ENCODE data around the gene RPS6KC1.
A peak's percentile ranks its signal among the peaks of the same experiment; 100 is the strongest.
"Not testable (repeated sequence)": the region's sequence is repeated elsewhere in the genome, so short reads cannot be mapped to it uniquely, and the experiment has no call there.

The RPS6KC1 gene

DNA sequence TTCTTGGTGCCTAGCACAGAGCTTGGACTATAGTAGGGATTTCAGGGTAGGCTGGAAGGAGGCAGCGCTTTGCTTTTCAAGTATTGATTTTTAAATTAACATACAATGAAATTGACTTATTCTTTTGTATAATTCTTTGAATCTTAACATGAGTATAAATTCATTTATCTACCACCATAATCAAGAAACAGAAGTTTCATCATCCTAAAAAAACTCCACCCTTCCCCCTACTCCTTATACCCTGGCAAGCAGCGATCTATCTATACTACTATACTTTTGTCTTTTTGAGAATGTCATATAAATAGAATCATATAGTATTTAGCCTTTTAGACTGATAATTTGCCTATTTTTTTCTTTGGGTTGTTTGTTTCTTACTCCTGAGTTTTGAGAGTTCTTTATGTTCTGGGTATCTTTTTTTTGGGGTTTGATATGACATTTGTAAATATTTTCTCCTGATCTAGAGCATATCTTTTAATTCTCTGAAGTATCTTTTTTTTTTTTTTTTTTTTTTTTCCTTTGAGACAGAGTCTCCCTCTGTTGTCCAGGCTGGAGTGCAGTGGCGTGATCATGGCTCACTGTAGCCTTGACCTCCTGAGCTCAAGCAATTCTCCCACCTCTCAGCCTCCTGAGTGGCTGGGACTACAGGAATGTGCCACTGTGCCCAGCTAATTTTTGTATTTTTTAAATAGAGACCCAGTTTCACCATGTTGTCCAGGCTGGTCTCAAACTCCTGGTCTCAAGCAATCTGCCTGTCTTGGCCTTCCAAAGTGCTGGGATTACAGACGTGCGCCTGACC, 6.4 kb downstream of the RPS6KC1 start:
- DNase-seq = no peak

DNA sequence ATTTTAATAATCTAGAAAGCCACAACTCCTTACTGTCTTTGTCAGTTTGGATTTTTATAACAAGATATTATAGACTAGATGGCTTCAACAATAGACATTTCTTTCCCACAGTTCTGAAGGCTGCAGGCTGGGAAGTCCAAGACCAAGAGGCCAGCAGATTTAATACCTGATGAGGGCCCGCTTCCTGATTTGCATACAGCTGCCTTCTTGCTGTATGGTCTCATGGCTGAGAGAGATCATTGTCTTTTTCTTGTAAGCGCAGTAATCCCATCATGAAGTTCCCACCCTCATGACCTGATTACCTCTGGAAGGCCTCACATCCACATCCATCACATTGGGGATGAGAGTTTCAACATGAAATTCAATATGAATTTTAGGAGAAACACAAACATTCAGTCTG, 9.8 kb downstream of the RPS6KC1 start:
- no peak for DNase-seq

DNA sequence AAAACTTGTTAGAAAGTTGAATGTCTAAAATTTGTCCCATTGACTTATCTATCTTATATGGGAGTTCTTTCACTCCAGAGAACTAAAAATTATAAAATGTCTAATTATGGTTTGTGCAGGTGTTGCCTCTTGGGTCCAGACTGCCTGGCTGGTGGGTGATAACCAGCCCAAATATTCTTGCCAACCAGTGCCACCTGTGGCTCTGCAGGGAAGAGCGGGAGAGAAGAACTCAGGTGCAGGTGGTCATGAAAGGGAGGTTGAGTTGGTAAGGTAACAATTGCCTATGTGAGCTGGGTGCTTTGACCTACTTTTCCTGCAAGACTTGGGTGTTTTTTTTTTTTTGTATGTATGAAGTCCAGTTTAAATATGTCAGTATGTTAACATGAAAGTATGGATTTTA, 10.2 kb downstream of the RPS6KC1 start:
- no peak for DNase-seq

DNA sequence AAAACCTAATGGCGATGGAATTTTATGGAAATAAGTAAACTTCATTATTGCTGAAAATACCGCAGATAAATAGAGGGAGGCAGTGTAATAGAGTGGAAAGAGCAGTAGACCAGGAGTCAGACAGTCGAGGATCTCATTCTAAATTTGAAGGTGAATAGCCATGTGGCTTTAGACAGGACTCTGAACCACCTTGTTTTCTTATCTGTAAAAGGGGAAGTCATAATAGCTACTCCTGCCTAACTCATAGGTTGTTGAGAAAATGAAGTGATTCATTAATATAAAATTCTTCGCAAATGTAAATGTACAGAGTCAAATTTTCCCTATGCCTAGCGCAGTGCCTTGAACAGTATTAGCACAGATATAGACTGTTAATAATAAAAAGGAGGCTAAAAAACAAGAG, 14.8 kb downstream of the RPS6KC1 start:
- DNase-seq = no peak

DNA sequence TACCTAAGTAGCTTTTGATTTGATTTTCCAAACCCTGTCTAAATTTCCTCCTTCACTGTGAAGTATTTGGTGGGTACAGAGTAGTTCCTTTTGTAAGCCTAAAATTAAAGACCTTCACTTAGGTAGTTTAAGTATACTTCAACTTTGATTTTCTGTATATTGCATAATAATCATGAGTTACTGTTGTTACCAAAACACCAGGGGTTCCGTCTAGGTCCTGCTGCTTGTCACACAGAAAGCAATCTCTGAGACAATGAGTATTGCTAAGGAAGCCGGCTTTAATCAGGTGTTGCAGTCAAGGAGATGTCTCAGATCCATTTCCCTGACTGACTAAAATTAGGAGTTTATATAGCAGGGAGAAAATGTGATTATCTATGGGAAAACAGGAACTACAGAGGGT, 15.3 kb downstream of the RPS6KC1 start:
- DNase-seq = peak; percentile 36

DNA sequence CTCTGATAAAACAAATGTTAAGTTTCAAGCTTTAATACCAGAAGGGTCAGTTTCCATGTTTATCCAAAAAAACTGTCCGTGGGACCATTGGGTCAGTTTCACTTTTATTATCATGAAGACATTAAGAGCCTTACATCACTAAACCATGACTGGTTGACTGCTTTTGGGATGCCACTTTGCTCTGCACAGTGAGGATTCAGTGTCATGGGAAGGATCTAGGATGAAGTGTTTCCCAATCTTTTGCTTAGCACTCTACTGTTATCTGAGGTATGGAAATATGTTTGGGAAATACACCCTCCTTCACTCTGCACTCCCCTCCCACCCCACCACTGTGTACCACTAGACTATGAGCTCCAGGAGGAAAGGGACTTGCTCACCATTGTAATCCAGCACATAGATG, 16.3 kb downstream of the RPS6KC1 start:
- DNase-seq = peak; percentile 58

DNA sequence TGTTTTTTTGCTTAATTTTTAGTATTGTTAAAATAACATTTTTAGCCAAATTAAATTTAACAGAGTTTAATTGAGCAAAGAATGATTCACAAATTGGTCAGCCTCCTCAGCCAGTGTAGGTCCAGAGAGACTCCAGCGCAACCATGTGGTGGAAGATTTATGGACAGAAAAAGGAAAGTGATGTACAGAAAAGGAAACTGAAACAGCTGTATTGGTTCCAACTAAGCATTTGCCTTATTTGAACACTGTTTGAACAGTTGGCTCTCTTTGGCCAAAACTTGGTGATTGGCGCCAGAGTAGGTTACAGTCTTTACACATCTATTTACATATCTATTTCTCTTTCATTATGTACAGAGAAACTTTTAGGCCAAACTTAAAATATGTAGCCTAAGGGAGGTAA, 19.4 kb downstream of the RPS6KC1 start:
- DNase-seq = peak; percentile 94

DNA sequence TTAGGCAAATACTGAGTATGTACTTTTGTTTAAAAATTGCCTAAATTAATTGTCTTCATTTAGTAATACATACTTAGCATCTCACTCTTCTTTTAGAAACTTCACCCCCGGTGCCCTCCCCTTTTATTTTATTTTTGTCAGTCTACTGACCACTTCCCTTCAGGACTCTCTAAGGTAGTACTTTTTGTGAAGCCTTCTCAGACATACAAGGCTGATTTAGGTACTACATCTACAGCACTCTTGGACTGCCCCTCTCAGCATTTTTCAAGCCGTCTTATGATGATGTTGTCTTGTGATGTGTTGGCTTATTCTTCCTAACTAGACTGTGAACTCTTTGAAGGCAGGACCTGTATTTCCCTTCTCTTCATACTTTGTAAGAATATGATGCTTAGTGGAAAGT, 24.7 kb downstream of the RPS6KC1 start:
- DNase-seq = no peak

DNA sequence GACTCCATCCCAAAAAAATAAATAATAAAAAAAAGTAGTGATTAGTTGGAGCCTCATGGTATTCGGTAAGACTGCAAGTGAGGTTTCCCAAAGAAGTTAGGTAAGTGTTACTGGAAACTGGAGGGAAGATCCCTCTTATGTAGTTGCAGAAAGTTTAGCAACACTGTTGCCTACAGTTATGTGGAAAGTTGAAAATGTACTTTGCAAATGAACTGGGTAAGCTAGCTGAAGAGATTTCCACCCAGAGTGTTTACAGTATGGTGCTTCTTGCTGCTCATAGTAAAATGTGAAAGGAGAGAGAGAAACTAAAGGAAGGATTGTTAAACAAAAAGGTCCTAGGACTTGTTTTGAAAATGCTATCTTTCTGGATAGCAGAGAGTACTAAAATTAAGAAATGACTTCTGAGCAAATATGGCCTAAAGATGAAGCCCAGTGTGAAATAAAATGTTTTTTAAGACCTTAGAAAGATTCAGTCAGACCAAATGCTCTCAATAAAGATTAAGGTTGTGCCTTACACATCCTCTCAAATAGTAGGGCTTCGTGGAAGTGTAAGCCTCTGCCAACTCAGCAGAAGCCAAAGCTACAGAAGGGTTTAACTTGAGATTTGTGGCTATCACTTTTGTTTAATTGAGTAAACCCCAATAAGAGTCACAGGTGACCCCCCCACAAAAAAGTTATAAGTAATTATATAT, 31.5 kb downstream of the RPS6KC1 start:
- no peak for DNase-seq

DNA sequence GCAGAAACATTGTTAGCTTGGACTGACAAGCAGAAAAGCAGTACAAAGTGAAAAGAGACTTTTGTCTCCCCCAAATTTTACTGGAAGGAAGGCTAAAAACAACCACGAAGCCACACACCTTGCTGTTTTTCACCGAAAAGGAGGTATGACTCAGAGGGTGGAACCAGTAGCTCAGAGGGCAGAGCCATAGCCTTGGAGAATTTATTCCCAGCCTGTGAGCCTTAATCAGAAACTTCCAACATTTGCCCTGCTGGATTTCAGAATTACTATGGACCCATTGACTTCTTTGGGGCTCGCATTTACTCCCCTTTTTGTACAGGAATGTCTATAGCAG, 32.0 kb downstream of the RPS6KC1 start:
- no peak for DNase-seq

DNA sequence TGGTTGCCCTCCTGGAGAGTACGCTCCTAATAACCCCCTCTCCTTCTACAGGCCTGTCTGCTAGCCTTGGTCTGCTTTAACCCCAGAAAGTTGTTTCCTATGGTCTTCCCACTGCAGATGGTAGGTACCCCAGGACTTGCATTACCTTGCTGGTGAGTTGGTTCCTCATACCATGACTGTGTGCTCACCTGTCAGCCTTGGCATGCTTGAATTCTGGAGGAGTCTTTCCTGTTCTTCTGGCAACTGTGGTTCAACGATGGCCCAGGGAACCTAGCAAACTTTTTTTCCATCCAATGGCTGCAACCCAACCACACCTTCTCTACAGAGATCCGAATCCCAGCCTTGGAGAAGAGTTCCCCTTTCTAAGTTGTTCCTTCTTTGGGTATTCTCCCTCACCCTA, 36.9 kb downstream of the RPS6KC1 start:
- no peak for DNase-seq

DNA sequence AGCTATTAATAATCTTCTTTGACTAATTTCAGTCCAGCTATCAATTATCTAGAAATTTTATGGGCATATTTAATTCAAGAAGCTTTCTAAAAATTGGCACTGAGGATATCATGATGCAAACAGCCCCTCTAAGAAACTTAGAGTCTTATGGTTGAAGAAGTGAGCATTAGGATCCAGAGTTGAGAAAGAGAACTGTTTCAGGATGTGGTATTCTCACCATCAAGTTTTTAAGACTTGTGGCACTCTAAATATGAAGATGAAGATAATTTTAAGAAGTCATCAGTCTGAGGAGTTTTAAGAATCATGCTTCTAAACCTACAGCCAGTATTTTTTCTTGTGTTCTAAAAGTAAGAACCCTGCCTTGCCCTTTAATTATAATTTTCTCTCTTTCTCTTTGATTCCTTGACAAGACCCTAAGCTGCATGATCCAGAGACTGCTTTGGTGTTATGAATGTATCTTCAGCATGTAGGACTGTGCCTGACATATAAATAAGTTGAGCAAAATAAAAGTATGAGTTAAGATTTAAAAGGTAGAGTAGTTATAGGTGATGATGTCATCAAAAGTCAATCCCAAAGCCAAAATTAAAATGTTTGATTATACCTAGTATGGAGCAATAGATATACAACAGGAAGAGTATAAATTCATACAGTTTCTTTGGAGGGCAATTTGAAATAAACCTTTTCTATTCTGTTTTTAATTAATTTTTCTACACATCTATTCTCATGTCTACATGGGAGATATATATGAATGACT, 39.1 kb downstream of the RPS6KC1 start:
- DNase-seq = no peak

DNA sequence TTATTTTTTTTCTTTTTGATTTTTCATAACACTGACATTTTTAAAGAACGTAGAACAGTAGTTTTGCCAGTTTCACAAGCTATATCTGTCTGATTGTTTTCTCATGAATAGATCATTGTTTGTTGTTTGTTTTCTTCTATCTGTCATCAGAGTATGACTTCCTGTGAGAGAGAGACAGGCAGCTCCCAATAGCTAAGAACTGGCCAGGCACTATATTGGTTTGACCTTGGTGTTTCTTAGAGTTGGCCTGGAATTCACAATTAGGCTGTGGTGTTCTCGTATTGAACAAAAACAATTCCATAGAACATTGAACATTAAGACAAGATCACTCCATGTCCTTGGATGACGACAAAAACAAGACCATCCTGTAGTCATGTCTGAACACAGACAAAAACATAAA, 43.4 kb downstream of the RPS6KC1 start:
- DNase-seq = no peak

DNA sequence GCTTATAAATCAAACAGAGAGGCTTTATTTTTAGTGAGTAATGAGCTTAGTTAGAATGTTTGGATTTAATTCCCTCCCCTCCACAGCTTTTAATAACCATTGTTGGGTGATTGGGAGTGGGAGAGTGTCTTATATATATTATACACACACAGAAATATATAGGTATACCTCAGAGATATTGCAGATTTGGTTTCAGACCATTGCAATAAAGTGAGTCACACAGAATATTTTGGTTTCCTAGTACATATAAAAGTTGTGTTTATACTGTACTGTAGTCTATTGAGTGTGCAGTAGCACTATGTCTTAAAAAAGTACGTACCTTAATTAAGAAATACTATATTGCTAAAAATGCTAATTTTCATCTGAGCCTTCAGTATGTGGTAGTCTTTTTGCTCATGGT, 44.4 kb downstream of the RPS6KC1 start:
- DNase-seq = no peak

DNA sequence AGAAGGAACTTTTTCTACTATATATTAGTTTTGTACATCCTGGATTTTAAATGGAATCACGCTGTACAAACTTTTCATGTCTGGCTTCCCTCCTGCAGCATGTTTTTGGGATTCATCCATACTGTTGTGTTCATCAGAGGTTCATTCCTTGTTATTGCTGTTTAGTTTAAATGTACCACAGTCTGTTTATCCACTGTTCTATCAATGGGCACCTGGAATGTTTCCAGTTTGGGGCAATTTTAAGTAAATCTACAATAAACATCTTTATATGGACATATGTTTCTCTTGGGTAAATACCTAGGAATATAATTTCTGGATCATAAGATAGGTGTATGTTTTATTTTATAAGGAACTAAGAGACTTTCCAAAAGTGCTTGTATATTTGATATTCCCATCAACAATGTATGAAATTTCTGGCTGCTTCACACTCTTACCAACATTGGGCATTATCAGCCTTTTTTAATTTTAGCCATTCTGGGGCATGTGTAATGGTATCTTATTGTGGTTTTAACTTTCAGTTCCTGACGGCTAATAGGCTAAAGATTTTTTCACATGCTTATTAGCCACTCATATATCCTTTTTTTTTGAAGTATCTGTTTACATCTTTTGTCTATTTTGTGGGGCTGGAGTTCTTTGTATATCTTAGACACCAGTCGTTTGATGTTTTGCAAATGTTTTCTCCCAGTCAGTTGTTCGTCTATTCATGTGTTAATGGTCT, 48.8 kb downstream of the RPS6KC1 start:
- DNase-seq = no peak

DNA sequence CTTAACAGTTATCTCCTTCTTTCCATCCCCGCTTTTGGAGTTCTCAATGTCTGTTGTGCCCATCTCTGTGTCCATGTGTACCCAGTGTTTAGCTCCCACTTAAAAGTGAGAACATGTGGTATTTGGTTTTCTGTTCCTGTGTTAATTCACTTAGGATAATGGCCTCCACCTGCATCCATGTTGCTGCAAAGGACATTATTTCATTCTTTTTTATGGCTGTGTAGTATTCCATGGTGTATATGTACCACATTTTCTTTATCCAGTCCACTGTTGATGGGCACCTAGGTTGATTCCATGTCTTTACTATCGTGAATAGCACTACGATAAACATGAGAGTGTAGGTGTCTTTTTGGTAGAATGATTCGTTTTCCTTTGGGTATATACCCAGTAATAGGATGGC, 49.5 kb downstream of the RPS6KC1 start:
- not testable (repeated sequence) for DNase-seq

DNA sequence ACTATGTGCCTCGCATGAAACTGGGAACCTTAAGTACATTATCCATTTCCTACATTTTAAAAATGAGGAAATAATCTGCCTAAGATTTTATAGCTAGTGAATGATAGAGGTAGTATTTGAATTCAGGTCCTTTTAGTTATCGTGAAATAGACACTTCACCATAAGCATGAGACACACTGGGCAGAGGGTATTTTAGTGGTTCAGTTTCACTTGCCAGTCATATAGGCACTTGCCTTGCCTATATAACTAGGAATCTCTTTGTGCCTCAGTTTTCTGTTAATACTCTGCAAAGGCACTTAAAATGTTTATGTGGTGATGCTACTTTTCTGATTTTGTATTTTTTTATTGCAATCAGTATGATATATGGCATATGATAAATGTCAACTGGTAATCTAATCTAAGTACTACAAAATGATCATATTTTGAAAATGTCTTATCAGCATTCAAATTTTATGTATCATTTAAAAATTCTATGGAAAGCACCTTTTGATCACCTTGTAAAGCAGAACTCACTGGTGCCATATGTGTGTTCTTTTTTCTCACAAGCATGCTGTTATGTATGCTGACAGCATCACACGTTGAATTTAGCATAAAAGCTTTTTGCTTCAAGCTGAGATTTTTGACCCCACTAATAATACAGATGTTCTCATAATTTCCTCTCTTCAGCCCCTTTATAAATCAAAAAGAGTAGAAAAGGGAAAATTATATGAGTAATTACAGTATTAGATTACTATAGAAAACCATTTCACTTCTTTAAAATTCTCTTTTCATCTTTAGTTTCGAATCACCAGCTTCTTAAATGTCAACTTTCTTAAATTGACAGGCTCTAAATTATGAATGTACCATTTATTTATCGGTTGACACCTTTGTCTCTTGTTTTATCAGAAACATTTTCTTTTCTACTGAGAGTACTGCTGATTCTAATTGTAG, 52.6 kb downstream of the RPS6KC1 start:
- DNase-seq = no peak

DNA sequence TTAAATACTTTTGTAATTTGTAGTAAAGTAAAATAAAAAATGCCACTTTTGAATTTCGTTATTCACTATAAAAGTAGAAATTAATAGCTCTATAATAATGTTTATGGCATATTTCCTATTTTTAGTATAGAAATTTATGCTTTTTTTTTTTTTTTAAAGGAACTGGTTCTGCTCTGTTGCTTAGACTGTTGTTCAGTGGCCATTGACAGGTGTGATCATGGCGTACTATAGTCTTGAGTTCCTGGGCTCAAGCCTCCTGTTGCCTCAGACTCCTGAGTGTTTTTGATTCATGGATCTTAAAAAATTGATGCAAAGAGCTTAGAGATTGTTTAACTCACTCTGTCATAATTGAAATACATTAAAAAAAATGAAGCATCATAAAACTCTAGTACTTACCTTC, 53.6 kb downstream of the RPS6KC1 start:
- DNase-seq = no peak

DNA sequence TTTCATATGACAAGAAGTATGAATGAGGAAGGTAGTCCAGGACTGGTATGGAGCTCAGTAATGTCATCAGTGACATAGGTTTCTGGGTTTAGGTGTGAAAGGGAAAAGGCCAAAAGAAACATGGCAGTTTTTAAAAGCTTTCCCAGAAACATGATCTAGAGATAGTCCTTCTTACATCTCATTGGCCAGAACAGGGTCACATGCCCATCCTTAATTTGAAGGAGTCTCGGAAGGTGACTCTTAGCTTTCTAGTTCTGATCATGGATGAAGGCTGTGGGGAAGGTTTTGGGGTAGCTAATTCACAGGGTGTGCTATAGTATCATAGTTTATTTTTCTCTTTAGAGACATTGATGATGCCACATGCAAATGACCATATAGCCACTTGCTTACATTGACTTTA, 55.3 kb downstream of the RPS6KC1 start:
- DNase-seq = no peak

DNA sequence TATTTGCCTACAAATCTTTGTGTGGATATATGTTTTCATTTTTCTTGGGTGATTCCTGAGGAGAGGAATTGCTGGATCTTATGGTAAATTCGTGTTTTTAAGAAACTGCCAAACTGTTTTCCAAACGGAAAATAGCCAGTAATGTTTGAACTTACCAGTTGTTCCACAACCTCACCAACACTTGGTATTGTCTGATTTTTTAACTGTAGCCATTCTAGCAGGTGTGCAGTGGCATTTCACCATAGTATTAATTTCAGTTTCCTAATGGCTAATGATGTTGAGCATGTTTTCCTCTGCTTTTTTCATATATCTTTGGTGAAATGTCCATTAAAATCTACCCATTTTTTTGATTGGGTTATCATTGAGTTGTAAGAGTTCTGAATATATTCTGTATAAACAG, 56.6 kb downstream of the RPS6KC1 start:
- no peak for DNase-seq

DNA sequence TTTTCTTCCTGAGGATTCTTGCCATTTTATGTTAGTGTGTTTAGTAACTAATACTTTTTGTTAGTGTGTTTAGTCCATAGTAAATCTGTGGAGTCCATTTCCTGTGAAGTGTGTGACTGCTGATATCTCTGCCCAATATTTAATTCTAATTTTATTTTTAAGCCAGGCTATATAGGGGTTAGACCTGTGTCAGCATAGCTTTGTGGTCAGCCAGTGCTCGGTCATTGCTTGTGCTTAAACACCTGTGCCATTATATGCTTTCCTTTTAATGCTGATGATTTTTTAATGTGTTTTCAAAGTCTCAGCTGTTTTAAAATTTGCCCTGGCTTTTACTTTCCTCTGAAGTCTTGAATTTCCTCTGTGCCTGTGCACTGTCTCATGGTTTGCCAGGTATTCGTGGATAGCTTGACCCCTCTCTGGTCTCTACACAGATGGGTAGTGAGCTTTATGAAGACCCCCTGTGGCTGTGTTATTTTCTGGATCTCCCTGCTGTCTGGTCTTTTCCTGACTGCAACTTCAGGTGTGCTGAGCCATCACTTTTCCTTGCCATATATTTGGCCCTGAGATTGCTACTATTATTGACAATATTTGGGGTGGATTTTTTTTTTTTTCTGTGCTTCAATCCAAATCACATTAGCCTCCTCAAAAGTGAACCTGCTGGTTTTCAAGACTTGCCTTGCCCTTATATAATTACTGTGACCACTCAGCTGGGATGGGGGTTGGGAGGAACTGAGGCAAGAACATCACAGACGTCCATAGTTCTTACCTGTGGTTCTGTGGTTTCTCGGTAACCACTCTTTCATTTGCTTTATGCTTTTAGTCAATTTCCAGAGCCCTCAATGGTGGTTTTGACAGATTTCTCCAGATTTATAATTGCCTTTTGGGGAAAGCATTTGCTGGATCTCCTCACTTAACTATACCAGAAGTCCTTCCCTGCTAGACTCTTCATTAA, 59.6 kb downstream of the RPS6KC1 start:
- no peak for DNase-seq
